Suprapubic skin (tissue), 3 donors: ENCODE measurements around the gene VPS8.

Source experiments
- CTCF ChIP-seq, 2 donors: fragments of 200-600 bp in 1 of 2; fragments of 450-650 bp in 1 of 2; sonication (generic) in 1 of 2; IDR thresholded peaks; one replicate each; pipeline ENCODE4 v1.5.1; 2016 to 2019; ENCODE audit warnings: antibody characterized with exemption in 2 of 2, mild to moderate bottlenecking in 1 of 2, moderate library complexity in 1 of 2
- POLR2A ChIP-seq, 2 donors: fragments of 450-650 bp; IDR thresholded peaks; one replicate each; pipeline ENCODE4 v1.6.1; 2017; ENCODE audit warnings: antibody characterized with exemption in 2 of 2, mild to moderate bottlenecking in 2 of 2, moderate library complexity in 2 of 2

- TF ChIP-seq CTCF (IDR thresholded peaks at IDR 0.05) (no peak), POLR2A (IDR thresholded peaks at IDR 0.05) (no peak)
Measured at GRCh38 chr3:184848934-184849333, 37.0 kb downstream of the VPS8 start.
